GM23248 (cell line): ENCODE measurements around the gene HMX3. TPM values are rescaled to one million over a fixed set of nuclear protein-coding genes. Genes with fewer than 3 reads are reported as not detected.
A peak's percentile ranks its signal among the peaks of the same experiment; 100 is the strongest.

Source experiments
- DNase-seq: peaks from one replicate; pipeline ENCODE4 v3.0.0-alpha.2; 2015
- H2AFZ ChIP-seq: fragments of 200-600 bp; sonication (generic); 2 replicates; pipeline ENCODE4 v1.6.1; 2016; ENCODE audit warnings: antibody characterized with exemption
- H3F3A ChIP-seq: fragments of 200-600 bp; sonication (generic); 2 replicates; pipeline ENCODE4 v1.6.1; 2016; ENCODE audit warnings: mild to moderate bottlenecking, antibody characterized with exemption, mixed run types; ENCODE audit not compliant: insufficient read depth
- H3K27ac ChIP-seq: fragments of 200-600 bp; sonication (generic); 2 replicates; pipeline ENCODE4 v1.5.1; 2016; ENCODE audit warnings: mild to moderate bottlenecking
- H3K27me3 ChIP-seq: fragments of 200-600 bp; sonication (generic); replicated peaks from 2 replicates; pipeline ENCODE4 v1.6.1; 2016; ENCODE audit warnings: mild to moderate bottlenecking; ENCODE audit not compliant: insufficient read depth
- H3K36me3 ChIP-seq: fragments of 200-600 bp; sonication (generic); 2 replicates; pipeline ENCODE4 v1.6.1; 2016; ENCODE audit warnings: low read depth, mild to moderate bottlenecking
- H3K4me1 ChIP-seq: fragments of 200-600 bp; sonication (generic); 2 replicates; pipeline ENCODE4 v1.6.1; 2016; ENCODE audit warnings: mild to moderate bottlenecking; ENCODE audit not compliant: insufficient read depth
- H3K4me2 ChIP-seq: fragments of 200-600 bp; sonication (generic); one replicate; pipeline ENCODE4 v1.6.1; 2016; ENCODE audit warnings: mild to moderate bottlenecking; ENCODE audit not compliant: unreplicated experiment
- H3K4me3 ChIP-seq: fragments of 200-600 bp; sonication (generic); 2 replicates; pipeline ENCODE4 v1.5.1; 2016; ENCODE audit warnings: mild to moderate bottlenecking
- H3K79me2 ChIP-seq: fragments of 200-600 bp; sonication (generic); 2 replicates; pipeline ENCODE4 v1.6.1; 2016; ENCODE audit warnings: mild to moderate bottlenecking; ENCODE audit not compliant: insufficient read depth
- H3K9ac ChIP-seq: fragments of 200-600 bp; sonication (generic); 2 replicates; pipeline ENCODE4 v1.6.1; 2016; ENCODE audit warnings: mild to moderate bottlenecking
- H3K9me2 ChIP-seq: fragments of 200-600 bp; sonication (generic); 2 replicates; pipeline ENCODE4 v1.6.1; 2016; ENCODE audit warnings: mixed run types, mild to moderate bottlenecking, moderate library complexity; ENCODE audit not compliant: insufficient read depth
- H3K9me3 ChIP-seq: fragments of 200-600 bp; sonication (generic); one replicate; pipeline ENCODE4 v1.6.1; 2017; ENCODE audit warnings: low read depth
- H4K20me1 ChIP-seq: fragments of 200-600 bp; sonication (generic); 2 replicates; pipeline ENCODE4 v1.6.0; 2016; ENCODE audit not compliant: insufficient read depth
- EZH2 ChIP-seq: fragments of 200-600 bp; sonication (generic); IDR thresholded peaks from 2 replicates; pipeline ENCODE4 v1.6.1; 2018; ENCODE audit warnings: antibody characterized with exemption, mild to moderate bottlenecking; ENCODE audit not compliant: insufficient read depth, poor library complexity, severe bottlenecking
- EZH2phosphoT487 ChIP-seq: fragments of 200-600 bp; sonication (generic); IDR thresholded peaks from 2 replicates; pipeline ENCODE4 v1.6.1; 2018; ENCODE audit warnings: antibody characterized with exemption, moderate library complexity, mild to moderate bottlenecking, low read depth; ENCODE audit not compliant: insufficient read depth
- WGBS, 2 experiments: methylation state at CpG; one replicate each; pipeline ENCODE4 v1.1.6; 2015 to 2017; ENCODE audit warnings: low lambda C conversion rate in 2 of 2, low coverage in 1 of 2; ENCODE audit errors: missing lambda C conversion rate in 2 of 2; 5-methylcytosine and 5-hydroxymethylcytosine counted together
- in situ Hi-C: fragments of 300-500 bp; cut with MboI; formaldehyde crosslinking; loops from 2 replicates; pipeline ENCODE4 v1.15.0; 2020
- polyA plus RNA-seq: library from polyadenylated mRNA; unstranded; fragments of >200 nt; fragmentation: Nextera tagmentation; extraction: Ambion mirVana; gene quantifications from 2 replicates; pipeline ENCODE4 v1.2.1, GENCODE V29; 2016
- total RNA-seq: library from RNA; depleted of rRNA; stranded (reverse); fragments of >200 nt; shearing (Covaris generic); gene quantifications from 2 replicates; pipeline ENCODE4 v1.2.3, GENCODE V29; 2014

The HMX3 gene
- total and polyA plus RNA-seq, 2 experiments from 2014 or later = not detected

- Histone ChIP-seq H4K20me1 (no peaks in the 10 kb centered on the region), H3F3A (no peaks in the 10 kb centered on the region), H3K27me3 (no peaks in the 10 kb centered on the region), H3K9ac (no peak overlapping the region), H3K4me3 (no peak overlapping the region), H3K27ac (no peak overlapping the region), H2AFZ (no peak overlapping the region), H3K9me2 (no peaks in the 10 kb centered on the region), H3K9me3 (no peaks in the 10 kb centered on the region), H3K79me2 (no peaks in the 10 kb centered on the region), H3K36me3 (no peaks in the 10 kb centered on the region), H3K4me2 (no peak overlapping the region), H3K4me1 (no peaks in the 10 kb centered on the region)
- WGBS, 2 experiments = 18 to 20% methylated on average over 14 of the region's 14 CpGs
- TF ChIP-seq EZH2phosphoT487 (no peak), EZH2 (no peak)
- DNase-seq = no peak
- in situ Hi-C loops = no loop called here
Measured at GRCh38 chr10:123092635-123093414, 42.9 kb upstream of the HMX3 start.

GRCh38 chr10:123093489-123093888 is 42.3 kb upstream of the HMX3 start:
- no peak overlapping the region for H2AFZ ChIP-seq
- no peaks in the 10 kb centered on the region for H3K4me1 ChIP-seq
- TF ChIP-seq EZH2phosphoT487 = no peak
- TF ChIP-seq EZH2 = no peak
- peak; percentile 7 for DNase-seq
- no peaks in the 10 kb centered on the region for H3K9me2 ChIP-seq
- no peak overlapping the region for H3K4me2 ChIP-seq
- no peaks in the 10 kb centered on the region for H3F3A ChIP-seq
- H3K79me2 ChIP-seq = no peaks in the 10 kb centered on the region
- no peaks in the 10 kb centered on the region for H4K20me1 ChIP-seq
- 8 to 12% methylated on average over 4 of the region's 4 CpGs for WGBS, 2 experiments
- in situ Hi-C loops = no loop called here
- H3K36me3 ChIP-seq = no peaks in the 10 kb centered on the region
- no peaks in the 10 kb centered on the region for H3K27me3 ChIP-seq
- no peak overlapping the region for H3K9ac ChIP-seq
- no peak overlapping the region for H3K27ac ChIP-seq
- no peak overlapping the region for H3K4me3 ChIP-seq
- no peaks in the 10 kb centered on the region for H3K9me3 ChIP-seq

GRCh38 chr10:123096452-123096851 is 39.3 kb upstream of the HMX3 start:
- H3K4me1 ChIP-seq = no peaks in the 10 kb centered on the region
- no peak overlapping the region for H3K4me2 ChIP-seq
- no peaks in the 10 kb centered on the region for H3F3A ChIP-seq
- TF ChIP-seq EZH2 (no peak), EZH2phosphoT487 (no peak)
- H3K9me3 ChIP-seq = no peaks in the 10 kb centered on the region
- no peaks in the 10 kb centered on the region for H3K27me3 ChIP-seq
- no peaks in the 10 kb centered on the region for H3K9me2 ChIP-seq
- H4K20me1 ChIP-seq = no peaks in the 10 kb centered on the region
- H3K9ac ChIP-seq = no peak overlapping the region
- H3K79me2 ChIP-seq = no peaks in the 10 kb centered on the region
- no peak for DNase-seq
- H2AFZ ChIP-seq = no peak overlapping the region
- no peak overlapping the region for H3K4me3 ChIP-seq
- 23 to 35% methylated on average over 5 of the region's 5 CpGs for WGBS, 2 experiments
- in situ Hi-C loops = no loop called here
- no peak overlapping the region for H3K27ac ChIP-seq
- no peaks in the 10 kb centered on the region for H3K36me3 ChIP-seq

- H3K27me3 ChIP-seq = no peaks in the 10 kb centered on the region
- TF ChIP-seq EZH2phosphoT487 (no peak), EZH2 (no peak)
- no peak overlapping the region for H3K9ac ChIP-seq
- no peaks in the 10 kb centered on the region for H4K20me1 ChIP-seq
- H3F3A ChIP-seq = no peaks in the 10 kb centered on the region
- H3K27ac ChIP-seq = no peak overlapping the region
- DNase-seq = no peak
- no peak overlapping the region for H3K4me2 ChIP-seq
- H3K9me2 ChIP-seq = no peaks in the 10 kb centered on the region
- no peaks in the 10 kb centered on the region for H3K79me2 ChIP-seq
- no peaks in the 10 kb centered on the region for H3K36me3 ChIP-seq
- H3K4me1 ChIP-seq = no peaks in the 10 kb centered on the region
- 13 to 15% methylated on average over 7 of the region's 7 CpGs for WGBS, 2 experiments
- in situ Hi-C loops = no loop called here
- no peak overlapping the region for H2AFZ ChIP-seq
- no peaks in the 10 kb centered on the region for H3K9me3 ChIP-seq
- H3K4me3 ChIP-seq = no peak overlapping the region
Measured at GRCh38 chr10:123097039-123097438, 38.7 kb upstream of the HMX3 start.
